ENCODE results near the gene GAD1. TPM values are rescaled to one million over a fixed set of nuclear protein-coding genes. Genes with fewer than 3 reads are reported as not detected.

The GAD1 gene
- polyA plus RNA-seq, 1 of the 3 experiments (the other 2 are of a cell fraction), result 0.20 TPM

DNA sequence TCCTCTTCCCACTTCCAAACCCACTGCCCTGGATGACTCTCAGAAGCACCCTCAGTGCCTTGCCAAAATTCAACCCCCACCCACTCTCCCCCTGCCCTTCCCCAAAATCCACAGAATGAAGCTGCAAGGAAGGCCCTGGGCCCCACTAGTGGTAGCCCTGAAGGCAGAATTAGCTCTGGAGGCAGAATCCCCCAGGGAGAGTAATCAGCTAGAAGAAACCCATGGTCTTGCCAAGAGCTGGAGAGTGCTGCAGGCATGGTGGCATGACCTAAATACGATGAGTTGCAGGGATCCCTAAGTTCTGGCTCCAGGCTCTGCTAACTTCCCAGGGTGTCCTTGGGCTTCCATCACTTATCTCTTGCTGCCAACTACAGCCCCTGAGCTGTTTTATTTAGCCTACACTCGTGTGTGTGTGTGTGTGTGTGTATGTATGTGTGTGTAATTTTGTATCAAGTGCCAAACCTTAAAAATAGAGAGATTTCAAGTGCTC lies 7.9 kb downstream of the GAD1 start:
- Histone ChIP-seq H3K27me3 (ENCODE audit: insufficient read depth) (peaks cover 71% of the 10 kb centered on the region), H3K4me3 (ENCODE audit: low read depth in 2 of 2, low read length in 1 of 2) (no peak overlapping the region), H3K4me2 (no peak overlapping the region), H3K36me3 (replicated peaks in 1 of 2; ENCODE audit: control insufficient read depth in 1 of 2, insufficient read depth in 2 of 2, low read length in 1 of 2) (no peaks in the 10 kb centered on the region), H3K9ac (no peak overlapping the region), H3K9me2 (no peaks in the 10 kb centered on the region), H4K20me1 (ENCODE audit: insufficient read depth) (no peaks in the 10 kb centered on the region), H3K27ac (ENCODE audit: low read depth in 2 of 2, low read length in 1 of 2) (no peak overlapping the region), H3K4me1 (ENCODE audit: control insufficient read depth in 1 of 2, insufficient read depth in 2 of 2, low read depth in 1 of 2, low read length in 1 of 2) (peaks cover 0 to 28% of the 10 kb centered on the region in 2 experiments; a peak in 1 of 4 replicates), H3F3A (replicated peaks; ENCODE audit: insufficient read depth) (no peaks in the 10 kb centered on the region), H3K9me3 (no peaks in the 10 kb centered on the region), H3K79me2 (ENCODE audit: insufficient read depth) (no peaks in the 10 kb centered on the region), H2AFZ (ENCODE audit: low read depth) (no peak overlapping the region)
- CTCF ChIA-PET, result interaction anchor here (1.4 to 8.0 kb wide), 3 partner anchors 10 to 415 kb away, joined by 7 to 67 read pairs (median 9); partner anchors contain the start of gene GAD1
- 11% methylated on average over 2 of the region's 2 CpGs for WGBS (ENCODE audit: low lambda C conversion rate)
- DNase-seq, result no peak
- TF ChIP-seq RAD21 (IDR thresholded peaks at IDR 0.05; ENCODE audit: low read length) (no peak), TAF1 (IDR thresholded peaks at IDR 0.05; ENCODE audit: borderline replicate concordance, low read depth, low read length) (no peak), EZH2phosphoT487 (IDR thresholded peaks at IDR 0.05; ENCODE audit: borderline replicate concordance, low read depth) (no peak), NFIC (IDR thresholded peaks at IDR 0.05; ENCODE audit: borderline replicate concordance) (no peak), FOXJ3 (CRISPR knock-in tag; IDR thresholded peaks at IDR 0.05) (no peak), RXRA (IDR thresholded peaks at IDR 0.05; ENCODE audit: borderline replicate concordance, low read depth) (no peak), FOXM1 (IDR thresholded peaks at IDR 0.05; ENCODE audit: low read depth) (no peak), GATA2 (CRISPR knock-in tag; IDR thresholded peaks at IDR 0.05) (no peak), RFX5 (IDR thresholded peaks at IDR 0.05; ENCODE audit: low read length) (no peak), POLR2AphosphoS5 (IDR thresholded peaks at IDR 0.05; ENCODE audit: low read depth, low read length) (no peak), FOSL2 (IDR thresholded peaks at IDR 0.05; ENCODE audit: borderline replicate concordance, low read depth) (no peak), GABPA (IDR thresholded peaks at IDR 0.05; ENCODE audit: low read depth) (no peak), SMC3 (IDR thresholded peaks at IDR 0.05; ENCODE audit: low read depth, low read length) (no peak)
- TF ChIP-seq, protein P1, sequence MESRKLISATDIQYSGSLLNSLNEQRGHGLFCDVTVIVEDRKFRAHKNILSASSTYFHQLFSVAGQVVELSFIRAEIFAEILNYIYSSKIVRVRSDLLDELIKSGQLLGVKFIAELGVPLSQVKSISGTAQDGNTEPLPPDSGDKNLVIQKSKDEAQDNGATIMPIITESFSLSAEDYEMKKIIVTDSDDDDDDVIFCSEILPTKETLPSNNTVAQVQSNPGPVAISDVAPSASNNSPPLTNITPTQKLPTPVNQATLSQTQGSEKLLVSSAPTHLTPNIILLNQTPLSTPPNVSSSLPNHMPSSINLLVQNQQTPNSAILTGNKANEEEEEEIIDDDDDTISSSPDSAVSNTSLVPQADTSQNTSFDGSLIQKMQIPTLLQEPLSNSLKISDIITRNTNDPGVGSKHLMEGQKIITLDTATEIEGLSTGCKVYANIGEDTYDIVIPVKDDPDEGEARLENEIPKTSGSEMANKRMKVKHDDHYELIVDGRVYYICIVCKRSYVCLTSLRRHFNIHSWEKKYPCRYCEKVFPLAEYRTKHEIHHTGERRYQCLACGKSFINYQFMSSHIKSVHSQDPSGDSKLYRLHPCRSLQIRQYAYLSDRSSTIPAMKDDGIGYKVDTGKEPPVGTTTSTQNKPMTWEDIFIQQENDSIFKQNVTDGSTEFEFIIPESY (IDR thresholded peaks at IDR 0.05; ENCODE audit: borderline replicate concordance, low read depth), result no peak
- TF ChIP-seq, protein P2, sequence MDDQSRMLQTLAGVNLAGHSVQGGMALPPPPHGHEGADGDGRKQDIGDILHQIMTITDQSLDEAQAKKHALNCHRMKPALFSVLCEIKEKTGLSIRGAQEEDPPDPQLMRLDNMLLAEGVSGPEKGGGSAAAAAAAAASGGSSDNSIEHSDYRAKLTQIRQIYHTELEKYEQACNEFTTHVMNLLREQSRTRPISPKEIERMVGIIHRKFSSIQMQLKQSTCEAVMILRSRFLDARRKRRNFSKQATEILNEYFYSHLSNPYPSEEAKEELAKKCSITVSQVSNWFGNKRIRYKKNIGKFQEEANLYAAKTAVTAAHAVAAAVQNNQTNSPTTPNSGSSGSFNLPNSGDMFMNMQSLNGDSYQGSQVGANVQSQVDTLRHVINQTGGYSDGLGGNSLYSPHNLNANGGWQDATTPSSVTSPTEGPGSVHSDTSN (IDR thresholded peaks at IDR 0.05), result no peak
- TF ChIP-seq, protein P3, sequence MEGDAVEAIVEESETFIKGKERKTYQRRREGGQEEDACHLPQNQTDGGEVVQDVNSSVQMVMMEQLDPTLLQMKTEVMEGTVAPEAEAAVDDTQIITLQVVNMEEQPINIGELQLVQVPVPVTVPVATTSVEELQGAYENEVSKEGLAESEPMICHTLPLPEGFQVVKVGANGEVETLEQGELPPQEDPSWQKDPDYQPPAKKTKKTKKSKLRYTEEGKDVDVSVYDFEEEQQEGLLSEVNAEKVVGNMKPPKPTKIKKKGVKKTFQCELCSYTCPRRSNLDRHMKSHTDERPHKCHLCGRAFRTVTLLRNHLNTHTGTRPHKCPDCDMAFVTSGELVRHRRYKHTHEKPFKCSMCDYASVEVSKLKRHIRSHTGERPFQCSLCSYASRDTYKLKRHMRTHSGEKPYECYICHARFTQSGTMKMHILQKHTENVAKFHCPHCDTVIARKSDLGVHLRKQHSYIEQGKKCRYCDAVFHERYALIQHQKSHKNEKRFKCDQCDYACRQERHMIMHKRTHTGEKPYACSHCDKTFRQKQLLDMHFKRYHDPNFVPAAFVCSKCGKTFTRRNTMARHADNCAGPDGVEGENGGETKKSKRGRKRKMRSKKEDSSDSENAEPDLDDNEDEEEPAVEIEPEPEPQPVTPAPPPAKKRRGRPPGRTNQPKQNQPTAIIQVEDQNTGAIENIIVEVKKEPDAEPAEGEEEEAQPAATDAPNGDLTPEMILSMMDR (IDR thresholded peaks at IDR 0.05), result no peak
- TF ChIP-seq, protein P4, sequence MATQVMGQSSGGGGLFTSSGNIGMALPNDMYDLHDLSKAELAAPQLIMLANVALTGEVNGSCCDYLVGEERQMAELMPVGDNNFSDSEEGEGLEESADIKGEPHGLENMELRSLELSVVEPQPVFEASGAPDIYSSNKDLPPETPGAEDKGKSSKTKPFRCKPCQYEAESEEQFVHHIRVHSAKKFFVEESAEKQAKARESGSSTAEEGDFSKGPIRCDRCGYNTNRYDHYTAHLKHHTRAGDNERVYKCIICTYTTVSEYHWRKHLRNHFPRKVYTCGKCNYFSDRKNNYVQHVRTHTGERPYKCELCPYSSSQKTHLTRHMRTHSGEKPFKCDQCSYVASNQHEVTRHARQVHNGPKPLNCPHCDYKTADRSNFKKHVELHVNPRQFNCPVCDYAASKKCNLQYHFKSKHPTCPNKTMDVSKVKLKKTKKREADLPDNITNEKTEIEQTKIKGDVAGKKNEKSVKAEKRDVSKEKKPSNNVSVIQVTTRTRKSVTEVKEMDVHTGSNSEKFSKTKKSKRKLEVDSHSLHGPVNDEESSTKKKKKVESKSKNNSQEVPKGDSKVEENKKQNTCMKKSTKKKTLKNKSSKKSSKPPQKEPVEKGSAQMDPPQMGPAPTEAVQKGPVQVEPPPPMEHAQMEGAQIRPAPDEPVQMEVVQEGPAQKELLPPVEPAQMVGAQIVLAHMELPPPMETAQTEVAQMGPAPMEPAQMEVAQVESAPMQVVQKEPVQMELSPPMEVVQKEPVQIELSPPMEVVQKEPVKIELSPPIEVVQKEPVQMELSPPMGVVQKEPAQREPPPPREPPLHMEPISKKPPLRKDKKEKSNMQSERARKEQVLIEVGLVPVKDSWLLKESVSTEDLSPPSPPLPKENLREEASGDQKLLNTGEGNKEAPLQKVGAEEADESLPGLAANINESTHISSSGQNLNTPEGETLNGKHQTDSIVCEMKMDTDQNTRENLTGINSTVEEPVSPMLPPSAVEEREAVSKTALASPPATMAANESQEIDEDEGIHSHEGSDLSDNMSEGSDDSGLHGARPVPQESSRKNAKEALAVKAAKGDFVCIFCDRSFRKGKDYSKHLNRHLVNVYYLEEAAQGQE (IDR thresholded peaks at IDR 0.05; ENCODE audit: low read depth, low read length), result no peak
- TF ChIP-seq, protein P5, sequence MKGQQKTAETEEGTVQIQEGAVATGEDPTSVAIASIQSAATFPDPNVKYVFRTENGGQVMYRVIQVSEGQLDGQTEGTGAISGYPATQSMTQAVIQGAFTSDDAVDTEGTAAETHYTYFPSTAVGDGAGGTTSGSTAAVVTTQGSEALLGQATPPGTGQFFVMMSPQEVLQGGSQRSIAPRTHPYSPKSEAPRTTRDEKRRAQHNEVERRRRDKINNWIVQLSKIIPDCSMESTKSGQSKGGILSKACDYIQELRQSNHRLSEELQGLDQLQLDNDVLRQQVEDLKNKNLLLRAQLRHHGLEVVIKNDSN (IDR thresholded peaks at IDR 0.05; ENCODE audit: borderline replicate concordance, low read depth), result no peak
- POLR2A ChIA-PET, result no interaction called here

All from SK-N-SH (cell line).